ENCODE data around the gene NSL1. TPM values are rescaled to one million over a fixed set of nuclear protein-coding genes. Genes with fewer than 3 reads are reported as not detected.

The NSL1 gene
- polyA plus RNA-seq, 3 donors = 16.8 to 80.3 (median 62.3) TPM

DNA sequence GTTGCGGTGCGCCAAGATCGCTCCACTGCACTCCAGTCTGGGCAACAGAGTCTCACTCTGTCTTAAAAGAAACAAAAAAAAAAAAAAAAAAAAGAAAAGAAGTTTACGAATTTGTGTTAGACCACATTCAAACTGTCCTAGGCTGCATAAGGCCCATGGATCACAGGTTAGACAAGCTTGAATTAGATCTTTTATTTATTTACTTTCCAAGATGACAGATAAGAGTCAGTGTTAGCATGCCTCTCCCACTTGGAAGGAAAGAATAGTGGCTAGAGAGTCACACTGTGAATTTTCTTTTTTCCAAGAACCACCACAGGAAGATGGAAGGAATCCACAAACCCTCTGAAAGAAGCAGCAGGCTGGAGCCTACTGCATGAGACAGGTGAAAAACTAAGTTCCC, 29.3 kb downstream of the NSL1 start:
- Histone ChIP-seq H3K4me3 (replicated peaks in 1 of 3; ENCODE audit: low read depth in 2 of 3, low read length in 3 of 3) (no peak overlapping the region), H3K79me2 (ENCODE audit: insufficient read depth, low read length) (peaks cover 54% of the 10 kb centered on the region), H3K4me1 (ENCODE audit: control insufficient read depth in 1 of 2, insufficient read depth in 2 of 2, low read length in 2 of 2) (no peaks in the 10 kb centered on the region), H3K9ac (ENCODE audit: insufficient read depth, low read length, poor library complexity, severe bottlenecking) (no peak overlapping the region), H4K20me1 (ENCODE audit: insufficient read depth, low read length) (peaks cover 19% of the 10 kb centered on the region), H3K36me3 (replicated peaks in 1 of 2; ENCODE audit: control insufficient read depth in 1 of 2, insufficient read depth in 2 of 2, low read length in 2 of 2) (peaks cover 13 to 30% of the 10 kb centered on the region in 2 donors), H3K27ac (ENCODE audit: low read depth in 1 of 2, low read length in 2 of 2) (no peak overlapping the region), H3K27me3 (ENCODE audit: control insufficient read depth in 2 of 2, insufficient read depth in 2 of 2, low read length in 2 of 2) (no peaks in the 10 kb centered on the region), H3K4me2 (replicated peaks; ENCODE audit: extremely low read depth, low read length, poor library complexity, severe bottlenecking) (no peak overlapping the region), H3K9me3 (replicated peaks in 1 of 2; ENCODE audit: control insufficient read depth in 1 of 2, insufficient read depth in 1 of 2, low read length in 2 of 2) (no peaks in the 10 kb centered on the region), H2AFZ (ENCODE audit: insufficient read depth, low read depth, low read length, poor library complexity, severe bottlenecking) (no peak overlapping the region)
- no peak for DNase-seq
- intact Hi-C loops (cut with micrococcal nuclease) = no loop called here
- Mint-ChIP-seq H3K36me3 (peaks cover 35 to 59% of the 10 kb centered on the region in 2 donors), H3K4me3 (no peak overlapping the region), H3K9me3 (peaks cover 2 to 9% (median 6%) of the 10 kb centered on the region in 7 donors), H3K27ac (peak overlapping the region in 1 of 7 donors; percentile 46), H3K4me1 (peaks cover 7% of the 10 kb centered on the region), H3K27me3 (ENCODE audit: low read depth in 3 of 3) (peaks cover 0 to 2% (median 0%) of the 10 kb centered on the region in 3 donors)
- 100% methylated on average over 3 of the region's 4 CpGs for WGBS (ENCODE audit: insufficient coverage)
- no peak for TF ChIP-seq CTCF (IDR thresholded peaks at IDR 0.05)

DNA sequence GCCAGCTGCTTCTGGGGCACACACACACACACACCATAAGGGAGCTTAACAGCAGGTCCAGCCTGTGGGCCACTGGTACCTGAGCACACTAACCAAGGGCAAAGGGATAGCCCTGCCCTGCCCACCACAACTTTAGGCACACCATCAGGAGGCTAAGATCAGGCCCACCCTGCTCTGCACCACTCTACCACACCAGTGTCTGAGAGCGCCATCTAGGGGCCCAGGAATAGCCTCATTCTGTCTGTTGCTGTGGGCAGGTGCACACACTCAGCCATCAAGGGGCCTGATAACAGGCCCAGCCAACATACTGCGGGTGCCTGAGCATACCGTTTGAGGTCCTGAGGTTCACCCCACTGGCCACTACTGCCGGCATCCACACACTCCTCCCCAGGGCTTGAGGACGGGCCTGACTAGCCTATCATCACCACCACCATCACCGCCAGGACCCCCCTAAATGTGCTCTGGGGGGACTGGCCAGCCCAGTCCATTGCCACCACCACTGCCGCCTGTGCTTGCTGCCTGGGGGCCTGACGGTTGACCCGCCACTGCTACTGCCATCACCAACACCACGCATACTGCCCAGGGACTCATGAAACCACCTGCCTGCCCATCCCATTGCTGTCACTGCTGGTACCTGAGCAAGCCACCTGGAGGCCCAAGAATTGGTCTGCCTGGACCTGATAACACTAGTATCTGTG, 31.3 kb downstream of the NSL1 start:
- peaks cover 7% of the 10 kb centered on the region for H3K4me1 Mint-ChIP-seq

More for the DNA sequence above, 31.3 kb downstream of the NSL1 start:
- Histone ChIP-seq H3K9ac (ENCODE audit: insufficient read depth, low read length, poor library complexity, severe bottlenecking) (no peak overlapping the region), H3K27ac (ENCODE audit: low read depth in 1 of 2, low read length in 2 of 2) (no peak overlapping the region), H3K4me2 (replicated peaks; ENCODE audit: extremely low read depth, low read length, poor library complexity, severe bottlenecking) (no peak overlapping the region), H3K27me3 (ENCODE audit: control insufficient read depth in 2 of 2, insufficient read depth in 2 of 2, low read length in 2 of 2) (no peaks in the 10 kb centered on the region), H3K79me2 (ENCODE audit: insufficient read depth, low read length) (peaks cover 52% of the 10 kb centered on the region), H3K36me3 (replicated peaks in 1 of 2; ENCODE audit: control insufficient read depth in 1 of 2, insufficient read depth in 2 of 2, low read length in 2 of 2) (peaks cover 17 to 34% of the 10 kb centered on the region in 2 donors), H3K4me1 (ENCODE audit: control insufficient read depth in 1 of 2, insufficient read depth in 2 of 2, low read length in 2 of 2) (no peaks in the 10 kb centered on the region), H3K9me3 (replicated peaks in 1 of 2; ENCODE audit: control insufficient read depth in 1 of 2, insufficient read depth in 1 of 2, low read length in 2 of 2) (no peaks in the 10 kb centered on the region), H2AFZ (ENCODE audit: insufficient read depth, low read depth, low read length, poor library complexity, severe bottlenecking) (no peak overlapping the region), H3K4me3 (replicated peaks in 1 of 3; ENCODE audit: low read depth in 2 of 3, low read length in 3 of 3) (no peak overlapping the region), H4K20me1 (ENCODE audit: insufficient read depth, low read length) (peaks cover 17% of the 10 kb centered on the region)
- peaks cover 0 to 2% (median 0%) of the 10 kb centered on the region in 3 donors for H3K27me3 Mint-ChIP-seq (ENCODE audit: low read depth in 3 of 3)
- WGBS (ENCODE audit: insufficient coverage) = 96% methylated on average over 10 of the region's 10 CpGs
- H3K27ac Mint-ChIP-seq = peak overlapping the region in 1 of 7 donors; percentile 16
- no peak overlapping the region for H3K4me3 Mint-ChIP-seq
- TF ChIP-seq CTCF (IDR thresholded peaks at IDR 0.05) = peak; percentile 78
- DNase-seq = peak; percentile 19 to 51 (median 34)
- intact Hi-C loops (cut with micrococcal nuclease) = no loop called here
- H3K36me3 Mint-ChIP-seq = peaks cover 31 to 48% of the 10 kb centered on the region in 2 donors
- H3K9me3 Mint-ChIP-seq = peaks cover 0 to 3% (median 0%) of the 10 kb centered on the region in 7 donors
